H1 (cell line): ENCODE measurements around the gene SGSM1. TPM values are rescaled to one million over a fixed set of nuclear protein-coding genes. Genes with fewer than 3 reads are reported as not detected.
A peak's percentile ranks its signal among the peaks of the same experiment; 100 is the strongest.

Experiments
- CTCF ChIA-PET: fragments of 300-600 bp; sonication (Branson Sonifier 250); formaldehyde crosslinking; loops from one replicate; lab custom pipeline; 2021; ENCODE audit not compliant: partially characterized antibody; lab: Charles Lee
- POLR2A ChIA-PET: fragments of 300-600 bp; sonication (Branson Sonifier 250); formaldehyde crosslinking; loops from one replicate; lab custom pipeline; 2021; ENCODE audit warnings: inconsistent platforms; ENCODE audit not compliant: partially characterized antibody; lab: Charles Lee
- DNase-seq, 2 experiments: peaks; one replicate each; pipeline versions ENCODE4 v3.0.0 to v3.0.0-alpha.2; 2010 to 2022; ENCODE audit warnings: low spot score in 2 of 2, low read depth in 1 of 2, mixed read lengths in 1 of 2
- FAIRE-seq: peaks from 2 replicates; lab custom pipeline; 2011; peaks lifted over from hg19 to GRCh38; lab: Jason Lieb, UNC
- H2AFZ ChIP-seq: 2 replicates; pipeline ENCODE4 v1.8.1; 2012; ENCODE audit warnings: low read length, inconsistent platforms
- H2AK5ac ChIP-seq: 2 replicates; pipeline ENCODE4 v1.6.1; 2013; ENCODE audit warnings: low read depth, low read length
- H2BK120ac ChIP-seq: replicated peaks from 2 replicates; pipeline ENCODE3; 2013; ENCODE audit warnings: low read depth, low read length, inconsistent platforms
- H2BK12ac ChIP-seq: 2 replicates; pipeline ENCODE4 v1.6.1; 2013; ENCODE audit warnings: low read depth, low read length
- H2BK15ac ChIP-seq: 2 replicates; pipeline ENCODE4 v1.6.1; 2013; ENCODE audit warnings: low read length
- H2BK20ac ChIP-seq: 2 replicates; pipeline ENCODE4 v1.6.1; 2013; ENCODE audit warnings: low read length
- H2BK5ac ChIP-seq: 2 replicates; pipeline ENCODE4 v1.6.1; 2013; ENCODE audit warnings: low read depth, low read length
- H3K14ac ChIP-seq: 2 replicates; pipeline ENCODE4 v1.6.1; 2013; ENCODE audit warnings: inconsistent platforms; ENCODE audit not compliant: insufficient read length
- H3K18ac ChIP-seq: 2 replicates; pipeline ENCODE4 v1.6.1; 2013; ENCODE audit warnings: low read length; ENCODE audit errors: extremely low read depth
- H3K23ac ChIP-seq: 2 replicates; pipeline ENCODE4 v1.6.1; 2013; ENCODE audit warnings: inconsistent platforms; ENCODE audit not compliant: insufficient read length
- H3K23me2 ChIP-seq: 2 replicates; pipeline ENCODE4 v1.6.1; 2013; ENCODE audit warnings: low read depth, low read length
- H3K27ac ChIP-seq: 2 replicates; pipeline ENCODE4 v1.6.1; 2011; ENCODE audit warnings: low read depth, low read length, inconsistent platforms
- H3K27me3 ChIP-seq, 4 experiments: replicated peaks in 1 of 4; 1 replicate in 1 of 4; 2 replicates in 3 of 4; pipeline versions ENCODE4 v1.6.1 to v1.8.1; 2011 to 2013; ENCODE audit warnings: low read length in 3 of 4, mild to moderate bottlenecking in 3 of 4, inconsistent platforms in 2 of 4, mixed read lengths in 2 of 4, moderate library complexity in 1 of 4; ENCODE audit not compliant: control insufficient read depth in 3 of 4, insufficient read depth in 3 of 4; ENCODE audit errors: extremely low read depth in 1 of 4
- H3K36me3 ChIP-seq, 4 experiments: 2 replicates each; pipeline versions ENCODE4 v1.6.1 to v1.8.1; 2011 to 2013; ENCODE audit warnings: mild to moderate bottlenecking in 4 of 4, low read length in 3 of 4, moderate library complexity in 2 of 4, control low read depth in 1 of 4, inconsistent platforms in 1 of 4; ENCODE audit not compliant: insufficient read depth in 4 of 4, control insufficient read depth in 2 of 4
- H3K4ac ChIP-seq: replicated peaks from 2 replicates; pipeline ENCODE3; 2013; ENCODE audit warnings: low read length, low read depth, mixed read lengths, inconsistent platforms; ENCODE audit not compliant: insufficient read length
- H3K4me1 ChIP-seq, 4 experiments: replicated peaks in 1 of 4; 1 replicate in 1 of 4; 2 replicates in 3 of 4; pipeline versions ENCODE4 v1.6.1 to v1.8.1; 2011 to 2013; ENCODE audit warnings: low read length in 3 of 4, inconsistent platforms in 2 of 4, mixed read lengths in 1 of 4; ENCODE audit not compliant: insufficient read depth in 4 of 4, control insufficient read depth in 3 of 4
- H3K4me2 ChIP-seq, 2 experiments: 2 replicates each; pipeline versions ENCODE4 v1.6.1 to v1.8.1; 2011 to 2013; ENCODE audit warnings: low read depth in 2 of 2, low read length in 2 of 2, control low read depth in 1 of 2, inconsistent platforms in 1 of 2, mild to moderate bottlenecking in 1 of 2; ENCODE audit not compliant: insufficient read depth in 1 of 2
- H3K4me3 ChIP-seq, 4 experiments: fragments of 200-600, 300-600 bp in 1 of 4; sonication (generic), shearing (Covaris generic), sonication (Bioruptor Twin) in 1 of 4; 2 replicates each; pipeline versions ENCODE4 v1.5.1 to v1.8.1; 2011 to 2016; ENCODE audit warnings: low read length in 4 of 4, low read depth in 3 of 4, control low read depth in 2 of 4, inconsistent platforms in 2 of 4, mild to moderate bottlenecking in 2 of 4, mixed read lengths in 1 of 4, moderate library complexity in 1 of 4; ENCODE audit not compliant: insufficient read depth in 2 of 4; ENCODE audit errors: extremely low read depth in 1 of 4
- H3K56ac ChIP-seq: replicated peaks from 2 replicates; pipeline ENCODE3; 2013; ENCODE audit warnings: low read depth, mild to moderate bottlenecking, mixed read lengths, low read length, inconsistent platforms; ENCODE audit not compliant: insufficient read length
- H3K79me1 ChIP-seq: 2 replicates; pipeline ENCODE4 v1.6.1; 2013; ENCODE audit warnings: low read depth, low read length, control low read depth
- H3K79me2 ChIP-seq, 2 experiments: 2 replicates each; pipeline versions ENCODE4 v1.6.1 to v1.8.1; 2012 to 2013; ENCODE audit warnings: low read length in 2 of 2, mild to moderate bottlenecking in 2 of 2, inconsistent platforms in 1 of 2; ENCODE audit not compliant: insufficient read depth in 2 of 2, control insufficient read depth in 1 of 2
- H3K9ac ChIP-seq, 4 experiments: replicated peaks in 1 of 4; 1 replicate in 1 of 4; 2 replicates in 3 of 4; pipeline versions ENCODE4 v1.6.1 to v1.8.1; 2011 to 2013; ENCODE audit warnings: low read depth in 3 of 4, low read length in 3 of 4, control low read depth in 2 of 4, mild to moderate bottlenecking in 2 of 4, moderate library complexity in 2 of 4, inconsistent platforms in 1 of 4; ENCODE audit errors: extremely low read depth in 1 of 4
- H3K9me3 ChIP-seq, 2 experiments: 2 replicates each; pipeline versions ENCODE4 v1.6.1 to v1.8.1; 2012 to 2013; ENCODE audit warnings: mild to moderate bottlenecking in 2 of 2, moderate library complexity in 2 of 2, control low read depth in 1 of 2, inconsistent platforms in 1 of 2, low read depth in 1 of 2, low read length in 1 of 2, mixed read lengths in 1 of 2; ENCODE audit not compliant: insufficient read depth in 2 of 2
- H4K20me1 ChIP-seq, 2 experiments: replicated peaks in 1 of 2; 2 replicates each; pipeline versions ENCODE3 to v1.8.1; 2011 to 2013; ENCODE audit warnings: inconsistent platforms in 2 of 2, low read length in 2 of 2, mild to moderate bottlenecking in 1 of 2; ENCODE audit not compliant: insufficient read depth in 2 of 2, control insufficient read depth in 1 of 2
- H4K5ac ChIP-seq: 2 replicates; pipeline ENCODE4 v1.6.1; 2013; ENCODE audit warnings: low read length, low read depth, mixed read lengths, inconsistent platforms; ENCODE audit not compliant: insufficient read length
- H4K8ac ChIP-seq: 2 replicates; pipeline ENCODE4 v1.8.0; 2013; ENCODE audit warnings: mild to moderate bottlenecking, moderate library complexity, low read length, inconsistent platforms; ENCODE audit not compliant: insufficient read depth; ENCODE audit errors: extremely low read depth
- H4K91ac ChIP-seq: replicated peaks from 2 replicates; pipeline ENCODE3; 2013; ENCODE audit warnings: low read length, mixed read lengths, inconsistent platforms; ENCODE audit not compliant: insufficient read length
- ATF2 ChIP-seq: IDR thresholded peaks from 2 replicates; pipeline ENCODE4 v1.6.1; 2012; ENCODE audit warnings: low read length, inconsistent platforms
- BRCA1 ChIP-seq: IDR thresholded peaks from 2 replicates; pipeline ENCODE4 v1.6.1; 2012; ENCODE audit warnings: low read depth, low read length, improper control_type of control experiment
- HDAC6 ChIP-seq: IDR thresholded peaks from one replicate; pipeline ENCODE4 v1.7.1; 2012; ENCODE audit warnings: low read depth, mild to moderate bottlenecking, inconsistent platforms, low read length, moderate library complexity
- KDM4A ChIP-seq: IDR thresholded peaks from one replicate; pipeline ENCODE4 v1.7.1; 2012; ENCODE audit warnings: low read depth, mild to moderate bottlenecking, moderate library complexity, low read length, inconsistent platforms; ENCODE audit not compliant: severe bottlenecking
- MAFK ChIP-seq: IDR thresholded peaks from 2 replicates; pipeline ENCODE4 v1.6.1; 2012; ENCODE audit warnings: low read depth, mild to moderate bottlenecking, improper control_type of control experiment, low read length
- NANOG ChIP-seq: IDR thresholded peaks from 2 replicates; pipeline ENCODE4 v1.6.1; 2011; ENCODE audit warnings: low read length, low read depth, mild to moderate bottlenecking, inconsistent platforms; ENCODE audit not compliant: insufficient read depth, poor library complexity, severe bottlenecking
- NRF1 ChIP-seq: IDR thresholded peaks from 2 replicates; pipeline ENCODE4 v1.6.1; 2011; ENCODE audit warnings: mild to moderate bottlenecking, low read depth, low read length, improper control_type of control experiment
- POLR2A ChIP-seq, 2 experiments: IDR thresholded peaks; 1 replicate in 1 of 2; 2 replicates in 1 of 2; pipeline ENCODE4 v1.6.1; 2011; ENCODE audit warnings: low read depth in 2 of 2, low read length in 2 of 2, mild to moderate bottlenecking in 2 of 2; ENCODE audit errors: control extremely low read depth in 1 of 2
- RNF2 ChIP-seq: fragments of 200-900, 300-1000 bp; sonication (generic); IDR thresholded peaks from 2 replicates; pipeline ENCODE4 v1.7.1; 2016; ENCODE audit warnings: borderline replicate concordance, low read depth, mild to moderate bottlenecking, antibody characterized with exemption, low read length; ENCODE audit not compliant: poor library complexity, severe bottlenecking; ENCODE audit errors: missing control alignments
- RXRA ChIP-seq: IDR thresholded peaks from 2 replicates; pipeline ENCODE4 v1.6.1; 2011; ENCODE audit warnings: low read depth, mild to moderate bottlenecking, low read length, moderate library complexity; ENCODE audit not compliant: insufficient read depth
- TAF1 ChIP-seq: IDR thresholded peaks from 2 replicates; pipeline ENCODE4 v1.6.1; 2011; ENCODE audit warnings: mild to moderate bottlenecking, low read depth, low read length
- WGBS, 2 experiments: shearing (Covaris generic) in 1 of 2; methylation state at CpG; one replicate each; pipeline versions ENCODE4 v1.1.6 to v1.1.7; 2013 to 2015; ENCODE audit warnings: low lambda C conversion rate in 2 of 2, mixed read lengths in 2 of 2, inconsistent platforms in 1 of 2, low coverage in 1 of 2, missing lambda C conversion rate in 1 of 2; ENCODE audit not compliant: insufficient replicate concordance in 2 of 2, insufficient coverage in 1 of 2, insufficient read length in 1 of 2; ENCODE audit errors: extremely low coverage in 1 of 2, missing lambda C conversion rate in 1 of 2; 5-methylcytosine and 5-hydroxymethylcytosine counted together
- polyA plus RNA-seq, 7 experiments: library from polyadenylated mRNA; depleted of rRNA in 3 of 7; stranded (reverse) in 5 of 7; unstranded in 2 of 7; fragments of >200 nt in 5 of 7; fragments of 200-250 nt in 2 of 7; gene quantifications; 1 replicate in 5 of 7; 2 replicates in 1 of 7; 4 replicates in 1 of 7; pipeline versions ENCODE4 v1.2.1 to v1.2.3, GENCODE V29; 2011 to 2013; ENCODE audit warnings: missing spikeins in 2 of 7, mixed read lengths in 2 of 7
- total RNA-seq: library from RNA; stranded (reverse); fragmentation: NEBNext Ultra II Directional; extraction: Animal tissue kit (Norgen Biotek cat#: 25700); gene quantifications from 2 replicates; pipeline ENCODE4 v1.2.1, GENCODE V29; 2021

The SGSM1 gene
- total and polyA plus RNA-seq, 2 of the 8 experiments (the other 6 are each of a cell fraction or from before 2014, with no cell fraction given), result 2.8 to 5.2 TPM

GRCh38 chr22:24901448-24901847 is 95.4 kb downstream of the SGSM1 start:
- H2BK15ac ChIP-seq, result no peak overlapping the region
- peaks cover 0 to 5% of the 10 kb centered on the region in 2 experiments; a peak in 2 of 4 replicates for H3K9me3 ChIP-seq
- no peak overlapping the region for H3K56ac ChIP-seq
- H3K79me1 ChIP-seq, result no peaks in the 10 kb centered on the region
- H3K23me2 ChIP-seq, result no peaks in the 10 kb centered on the region
- no peak overlapping the region for H2AFZ ChIP-seq
- no peak overlapping the region for H2BK20ac ChIP-seq
- peak overlapping the region in 1 of 4 experiments; percentile 22; a peak in 1 of 7 replicates for H3K9ac ChIP-seq
- no peak overlapping the region for H3K14ac ChIP-seq
- 94% methylated on average over 2 of the region's 2 CpGs; no CpG with 5 or more reads in 1 of the 2 experiments for WGBS, 2 experiments
- ChIA-PET CTCF (interaction anchor here (1.0 to 2.6 kb wide), 2 partner anchors 13 to 130 kb away, joined by 3 to 5 read pairs; no protein-coding TSS in a partner anchor), POLR2A (no interaction called here)
- H3K79me2 ChIP-seq, result no peaks in the 10 kb centered on the region
- H2BK12ac ChIP-seq, result no peak overlapping the region
- no peak overlapping the region for H4K8ac ChIP-seq
- H2AK5ac ChIP-seq, result no peak overlapping the region
- no peak for FAIRE-seq
- H3K27ac ChIP-seq, result no peak overlapping the region
- no peak overlapping the region for H4K91ac ChIP-seq
- no peak overlapping the region for H2BK120ac ChIP-seq
- no peak overlapping the region for H3K23ac ChIP-seq
- H3K4me2 ChIP-seq, result no peak overlapping the region
- peaks cover 0 to 6% (median 0%) of the 10 kb centered on the region in 4 experiments; a peak in 3 of 7 replicates for H3K4me1 ChIP-seq
- no peak for DNase-seq
- H4K20me1 ChIP-seq, result no peaks in the 10 kb centered on the region
- H3K36me3 ChIP-seq, result peaks cover 0 to 13% (median 0%) of the 10 kb centered on the region in 4 experiments; a peak in 3 of 8 replicates
- H3K27me3 ChIP-seq, result no peaks in the 10 kb centered on the region
- no peak overlapping the region for H3K4me3 ChIP-seq
- no peak overlapping the region for H4K5ac ChIP-seq
- no peak overlapping the region for H2BK5ac ChIP-seq
- 0 out of 2 replicates have a peak overlapping the region, but pooled peaks have one; percentile 5 for H3K18ac ChIP-seq
- H3K4ac ChIP-seq, result no peak overlapping the region
- TF ChIP-seq RNF2, result no peak
- no peak for TF ChIP-seq RXRA
- no peak for TF ChIP-seq NRF1
- TF ChIP-seq HDAC6, result no peak
- no peak for TF ChIP-seq MAFK
- no peak for TF ChIP-seq KDM4A
- no peak for TF ChIP-seq POLR2A (IDR thresholded peaks at IDR 0.05; ENCODE audit: control extremely low read depth in 1 of 2, low read depth in 2 of 2, low read length in 2 of 2)
- TF ChIP-seq BRCA1, result no peak
- TF ChIP-seq NANOG, result no peak
- no peak for TF ChIP-seq ATF2
- TF ChIP-seq TAF1, result no peak
